Measurements from ENCODE around the gene ZNF502. TPM values are rescaled to one million over a fixed set of nuclear protein-coding genes. Genes with fewer than 3 reads are reported as not detected.

Gene ZNF502
- total and polyA plus RNA-seq, 2 of the 13 experiments (the other 11 are each of a cell fraction or from before 2014, with no cell fraction given) = not detected

DNA sequence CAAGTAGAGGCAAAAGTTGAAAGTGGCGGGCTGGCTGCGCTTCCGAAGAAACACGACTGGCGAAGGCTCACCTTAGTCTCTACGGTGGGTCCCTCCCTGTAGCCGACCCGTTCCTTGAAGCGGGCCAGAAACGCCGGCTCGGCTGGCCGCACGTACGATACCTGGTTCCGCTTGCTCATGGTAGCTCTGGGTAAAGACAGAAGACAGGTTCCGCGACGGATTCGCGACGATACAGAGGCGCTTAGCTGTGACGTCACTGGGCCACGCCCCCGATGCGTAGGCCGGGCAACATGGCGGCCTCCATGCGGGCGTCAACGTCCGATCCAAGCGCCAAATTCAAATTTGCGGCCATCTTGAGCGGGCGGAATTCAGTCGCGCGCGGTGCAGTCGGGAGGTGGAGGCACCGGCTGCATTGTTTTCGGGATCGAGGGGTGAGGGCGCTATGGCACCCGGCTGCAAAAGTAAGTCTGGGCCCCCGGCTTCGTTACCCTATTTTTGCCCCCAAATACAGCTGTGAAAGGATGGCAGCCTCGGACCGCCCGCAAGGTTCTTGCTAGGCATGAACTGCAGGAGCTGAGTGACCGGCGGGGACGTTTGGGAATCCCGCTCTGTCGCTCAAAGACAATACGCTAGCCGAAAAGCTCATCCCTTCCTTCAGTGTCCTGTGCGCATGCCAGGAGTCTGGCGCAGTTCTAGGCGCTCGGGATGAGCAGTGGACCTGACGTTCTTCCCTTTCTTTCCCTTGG, 49.1 kb downstream of the ZNF502 start, which contains the start of the genes KIAA1143 and KIF15 (continued):
- TF ChIP-seq ZBTB43 (CRISPR knock-in tag; conservative IDR thresholded peaks at IDR 0.05) (peak; percentile 39; the same call in 1 of the 2 replicates), ZNF574 (CRISPR knock-in tag; IDR thresholded peaks at IDR 0.05) (peak; percentile 99), DNMT1 (CRISPR knock-in tag; IDR thresholded peaks at IDR 0.05) (peak; percentile 57; the same call in 1 of the 2 replicates), ZNF142 (CRISPR knock-in tag; IDR thresholded peaks at IDR 0.05) (peak; percentile 93), ZBTB7B (CRISPR knock-in tag; IDR thresholded peaks at IDR 0.05) (0 out of 2 replicates have a peak, but pooled peaks have one; percentile 26), FOXA3 (CRISPR knock-in tag; IDR thresholded peaks at IDR 0.05) (peak; percentile 76), KDM3A (CRISPR knock-in tag; IDR thresholded peaks at IDR 0.05; ENCODE audit: low read depth) (peak; percentile 78; the same call in 1 of the 2 replicates), ZNF879 (CRISPR knock-in tag; IDR thresholded peaks at IDR 0.05) (no peak), FOXM1 (CRISPR knock-in tag; IDR thresholded peaks at IDR 0.05) (peak; percentile 92), IRX3 (CRISPR knock-in tag; IDR thresholded peaks at IDR 0.05; ENCODE audit: borderline replicate concordance, low read depth) (peak; percentile 80; the same call in 1 of the 2 replicates), ATF1 (CRISPR knock-in tag; IDR thresholded peaks at IDR 0.05) (peak; percentile 98), GTF2F1 (IDR thresholded peaks at IDR 0.05; ENCODE audit: low read length) (no peak), REXO4 (CRISPR knock-in tag; IDR thresholded peaks at IDR 0.05; ENCODE audit: borderline replicate concordance) (peak; percentile 90), ZNF343 (CRISPR knock-in tag; IDR thresholded peaks at IDR 0.05) (no peak), MEF2D (CRISPR knock-in tag; IDR thresholded peaks at IDR 0.05) (no peak), ZNF292 (CRISPR knock-in tag; IDR thresholded peaks at IDR 0.05; ENCODE audit: borderline replicate concordance, low read depth) (peak; percentile 41; the same call in 1 of the 2 replicates), ZNF746 (CRISPR knock-in tag; IDR thresholded peaks at IDR 0.05) (no peak; the same call in 1 of the 2 replicates), GLI4 (CRISPR knock-in tag; IDR thresholded peaks at IDR 0.05; ENCODE audit: borderline replicate concordance) (no peak)

Data from HepG2 (cell line).